Mesenchymal stem cell (in vitro differentiated cells and primary cell): ENCODE measurements around the gene RCL1.
A peak's percentile ranks its signal among the peaks of the same experiment; 100 is the strongest.

Experiments used
- DNase-seq: peaks from one replicate; pipeline ENCODE4 v3.0.0-alpha.2; 2013
- H2AFZ ChIP-seq: one replicate; pipeline ENCODE4 v1.6.1; 2013; ENCODE audit warnings: low read depth, mild to moderate bottlenecking, control low read depth, inconsistent platforms, low read length, moderate library complexity
- H2AK5ac ChIP-seq: 2 replicates; pipeline ENCODE4 v1.6.1; 2013; ENCODE audit warnings: low read length, moderate library complexity, mild to moderate bottlenecking, inconsistent platforms; ENCODE audit not compliant: severe bottlenecking
- H2BK120ac ChIP-seq: one replicate; pipeline ENCODE4 v1.6.1; 2013; ENCODE audit warnings: low read depth, mild to moderate bottlenecking, inconsistent platforms, low read length, moderate library complexity
- H2BK12ac ChIP-seq, 2 experiments: one replicate each; pipeline ENCODE4 v1.6.1; 2013; ENCODE audit warnings: inconsistent platforms in 2 of 2, low read length in 2 of 2, mild to moderate bottlenecking in 2 of 2, moderate library complexity in 2 of 2, control low read depth in 1 of 2
- H2BK15ac ChIP-seq: one replicate; pipeline ENCODE4 v1.6.1; 2013; ENCODE audit warnings: mild to moderate bottlenecking, low read depth, inconsistent platforms; ENCODE audit not compliant: poor library complexity, severe bottlenecking
- H2BK5ac ChIP-seq: 2 replicates; pipeline ENCODE4 v1.6.1; 2013; ENCODE audit warnings: low read depth, mild to moderate bottlenecking, low read length, control low read depth, inconsistent platforms; ENCODE audit not compliant: poor library complexity, severe bottlenecking
- H3K14ac ChIP-seq, 2 experiments: one replicate each; pipeline ENCODE4 v1.6.1; 2013; ENCODE audit warnings: inconsistent platforms in 2 of 2, low read length in 2 of 2, control low read depth in 1 of 2, mild to moderate bottlenecking in 1 of 2, moderate library complexity in 1 of 2
- H3K18ac ChIP-seq, 2 experiments: one replicate each; pipeline ENCODE4 v1.6.1; 2013; ENCODE audit warnings: inconsistent platforms in 2 of 2, low read length in 2 of 2, control low read depth in 1 of 2, low read depth in 1 of 2, mild to moderate bottlenecking in 1 of 2
- H3K23ac ChIP-seq, 2 experiments: one replicate each; pipeline ENCODE4 v1.6.1; 2013; ENCODE audit warnings: inconsistent platforms in 2 of 2, low read length in 2 of 2, mild to moderate bottlenecking in 2 of 2, moderate library complexity in 2 of 2, control low read depth in 1 of 2
- H3K27ac ChIP-seq: 2 replicates; pipeline ENCODE4 v1.5.1; 2013; ENCODE audit warnings: mild to moderate bottlenecking, moderate library complexity, low read length, control low read depth, inconsistent platforms; ENCODE audit not compliant: poor library complexity, severe bottlenecking
- H3K27me3 ChIP-seq, 2 experiments: 2 replicates each; pipeline versions ENCODE4 v1.6.1 to v1.7.0; 2013; ENCODE audit warnings: low read length in 2 of 2, mild to moderate bottlenecking in 2 of 2, moderate library complexity in 2 of 2, control low read depth in 1 of 2, inconsistent platforms in 1 of 2; ENCODE audit not compliant: control insufficient read depth in 1 of 2, insufficient read depth in 1 of 2
- H3K36me3 ChIP-seq, 2 experiments: 2 replicates each; pipeline versions ENCODE4 v1.6.1 to v1.7.0; 2013; ENCODE audit warnings: low read length in 2 of 2, control low read depth in 1 of 2, inconsistent platforms in 1 of 2, low read depth in 1 of 2, mild to moderate bottlenecking in 1 of 2; ENCODE audit not compliant: insufficient read depth in 2 of 2, control insufficient read depth in 1 of 2
- H3K4ac ChIP-seq, 2 experiments: one replicate each; pipeline ENCODE4 v1.6.1; 2013; ENCODE audit warnings: inconsistent platforms in 2 of 2, low read length in 2 of 2, mild to moderate bottlenecking in 2 of 2, moderate library complexity in 2 of 2, control low read depth in 1 of 2, low read depth in 1 of 2
- H3K4me1 ChIP-seq: 2 replicates; pipeline ENCODE4 v1.6.1; 2013; ENCODE audit warnings: low read depth, low read length, control low read depth; ENCODE audit not compliant: control insufficient read depth, insufficient read depth
- H3K4me2 ChIP-seq: 2 replicates; pipeline ENCODE4 v1.6.1; 2013; ENCODE audit warnings: low read length, mild to moderate bottlenecking, inconsistent platforms; ENCODE audit not compliant: poor library complexity, severe bottlenecking
- H3K4me3 ChIP-seq, 2 experiments: 2 replicates each; pipeline versions ENCODE4 v1.5.1 to v1.7.0; 2013; ENCODE audit warnings: low read length in 2 of 2, mild to moderate bottlenecking in 2 of 2, control low read depth in 1 of 2, low read depth in 1 of 2; ENCODE audit not compliant: insufficient read depth in 1 of 2
- H3K79me1 ChIP-seq: replicated peaks from 2 replicates; pipeline ENCODE4 v1.6.1; 2013; ENCODE audit warnings: mild to moderate bottlenecking, control low read depth, low read length, inconsistent platforms; ENCODE audit not compliant: poor library complexity, severe bottlenecking
- H3K9ac ChIP-seq: 2 replicates; pipeline ENCODE4 v1.7.0; 2013; ENCODE audit warnings: mild to moderate bottlenecking, low read length, moderate library complexity
- H3K9me3 ChIP-seq: 2 replicates; pipeline ENCODE4 v1.7.0; 2013; ENCODE audit warnings: mild to moderate bottlenecking, low read length; ENCODE audit not compliant: control insufficient read depth
- H4K8ac ChIP-seq: one replicate; pipeline ENCODE4 v1.6.1; 2013; ENCODE audit warnings: inconsistent platforms, mild to moderate bottlenecking, low read length, moderate library complexity
- H4K91ac ChIP-seq: one replicate; pipeline ENCODE4 v1.6.1; 2013; ENCODE audit warnings: mild to moderate bottlenecking, low read length, inconsistent platforms
- WGBS: methylation state at CpG from one replicate; pipeline ENCODE4 v1.1.7; 2013; ENCODE audit warnings: mixed read lengths; 5-methylcytosine and 5-hydroxymethylcytosine counted together

Gene RCL1

GRCh38 chr9:4803670-4804530 is 11.2 kb downstream of the RCL1 start:
- Histone ChIP-seq H3K27me3 (no peaks in the 10 kb centered on the region), H4K91ac (no peak overlapping the region), H2BK120ac (no peak overlapping the region), H3K79me1 (peaks cover 26% of the 10 kb centered on the region), H3K4ac (no peak overlapping the region), H4K8ac (no peak overlapping the region), H3K36me3 (peaks cover 0 to 10% of the 10 kb centered on the region in 2 experiments), H2BK15ac (no peak overlapping the region), H2AK5ac (no peak overlapping the region), H3K14ac (no peak overlapping the region), H3K4me2 (no peak overlapping the region), H3K27ac (no peak overlapping the region), H3K18ac (no peak overlapping the region), H3K9ac (no peak overlapping the region), H3K9me3 (peaks cover 16% of the 10 kb centered on the region), H2AFZ (no peak overlapping the region), H3K4me3 (no peak overlapping the region), H2BK12ac (no peak overlapping the region), H2BK5ac (no peak overlapping the region), H3K23ac (peak overlapping the region in 1 of 2 experiments; percentile 57), H3K4me1 (no peaks in the 10 kb centered on the region)
- whole genome bisulfite sequencing, result 92% methylated on average over 27 of the region's 27 CpGs
- no peak for DNase-seq

DNA sequence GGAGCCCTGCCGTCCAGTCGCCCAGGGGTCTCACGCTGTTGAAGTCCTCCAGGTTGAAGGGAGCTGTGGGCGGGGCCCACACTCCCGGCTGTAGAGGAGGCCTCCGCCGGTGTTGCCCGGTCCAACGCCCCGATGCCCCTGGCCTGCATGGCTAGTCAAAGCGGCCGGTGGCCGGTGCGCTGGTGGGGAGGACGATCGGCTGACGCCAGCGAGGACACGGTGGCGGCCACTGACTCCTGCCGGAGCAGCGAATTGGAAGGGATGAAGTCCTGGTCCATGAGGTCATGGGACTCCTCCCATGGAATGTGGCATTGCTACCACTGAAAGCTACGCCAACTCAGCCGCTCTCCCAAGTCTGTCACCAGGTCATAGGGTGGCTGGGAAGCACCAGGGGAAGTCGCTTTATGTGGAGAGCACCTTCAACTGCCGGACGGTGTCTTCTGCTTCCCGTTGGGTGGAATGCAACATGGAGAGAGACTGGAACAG is 11.8 kb downstream of the RCL1 start:
- WGBS, result 98% methylated on average over 28 of the region's 28 CpGs
- no peak overlapping the region for H2BK5ac ChIP-seq
- no peak for DNase-seq

GRCh38 chr9:4805191-4805918 is 12.6 kb downstream of the RCL1 start:
- Histone ChIP-seq H3K9me3 (peaks cover 16% of the 10 kb centered on the region), H2BK120ac (no peak overlapping the region), H3K23ac (no peak overlapping the region), H3K14ac (no peak overlapping the region), H4K8ac (no peak overlapping the region), H3K4me2 (no peak overlapping the region), H3K9ac (no peak overlapping the region), H2AFZ (no peak overlapping the region), H3K79me1 (peaks cover 26% of the 10 kb centered on the region), H2AK5ac (no peak overlapping the region), H3K4me3 (no peak overlapping the region), H3K27me3 (no peaks in the 10 kb centered on the region), H3K36me3 (peaks cover 0 to 10% of the 10 kb centered on the region in 2 experiments), H3K27ac (no peak overlapping the region), H3K4ac (no peak overlapping the region), H4K91ac (no peak overlapping the region), H2BK5ac (no peak overlapping the region), H2BK12ac (no peak overlapping the region), H3K18ac (no peak overlapping the region), H2BK15ac (no peak overlapping the region), H3K4me1 (no peaks in the 10 kb centered on the region)
- DNase-seq, result no peak
- 97% methylated on average over 3 of the region's 3 CpGs for WGBS

More for the DNA sequence above, 11.8 kb downstream of the RCL1 start:
- no peak overlapping the region for H3K14ac ChIP-seq
- no peaks in the 10 kb centered on the region for H3K27me3 ChIP-seq
- H3K79me1 ChIP-seq, result peaks cover 26% of the 10 kb centered on the region
- no peaks in the 10 kb centered on the region for H3K4me1 ChIP-seq
- no peak overlapping the region for H4K8ac ChIP-seq
- H2BK15ac ChIP-seq, result no peak overlapping the region
- H3K4me3 ChIP-seq, result no peak overlapping the region
- H4K91ac ChIP-seq, result no peak overlapping the region
- no peak overlapping the region for H3K4me2 ChIP-seq
- no peak overlapping the region for H3K23ac ChIP-seq
- H2AFZ ChIP-seq, result no peak overlapping the region
- no peak overlapping the region for H3K9ac ChIP-seq
- H2BK12ac ChIP-seq, result no peak overlapping the region
- peaks cover 0 to 10% of the 10 kb centered on the region in 2 experiments for H3K36me3 ChIP-seq
- no peak overlapping the region for H3K27ac ChIP-seq
- no peak overlapping the region for H3K4ac ChIP-seq
- no peak overlapping the region for H2BK120ac ChIP-seq
- H2AK5ac ChIP-seq, result no peak overlapping the region
- peak overlapping the region in 1 of 2 experiments; percentile 4 for H3K18ac ChIP-seq
- peaks cover 16% of the 10 kb centered on the region for H3K9me3 ChIP-seq

DNA sequence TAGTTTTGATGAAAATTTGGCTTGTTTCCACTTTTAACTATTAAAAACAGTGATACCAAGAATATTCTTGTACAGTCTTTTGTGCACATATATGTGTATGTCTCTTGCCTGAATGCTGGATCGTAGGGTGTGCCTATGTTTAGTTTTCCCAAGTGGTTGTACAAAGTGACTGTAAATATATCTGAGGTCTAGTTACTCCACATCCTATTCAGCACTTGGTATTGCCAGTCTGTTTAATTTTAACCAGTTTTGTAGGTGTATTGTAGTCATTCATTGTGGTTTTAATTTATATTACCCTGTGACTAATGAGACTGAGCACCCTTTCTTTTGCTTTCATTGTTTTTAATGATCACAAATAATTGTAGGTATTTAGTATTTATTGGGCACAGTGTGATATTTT is 17.8 kb downstream of the RCL1 start:
- Histone ChIP-seq H3K4me3 (no peak overlapping the region), H4K8ac (no peak overlapping the region), H3K27me3 (no peaks in the 10 kb centered on the region), H2BK120ac (no peak overlapping the region), H2BK12ac (no peak overlapping the region), H4K91ac (no peak overlapping the region), H3K14ac (no peak overlapping the region), H3K4me2 (no peak overlapping the region), H2BK5ac (no peak overlapping the region), H2AK5ac (no peak overlapping the region), H2AFZ (no peak overlapping the region), H3K18ac (no peak overlapping the region), H3K9me3 (peaks cover 18% of the 10 kb centered on the region), H3K23ac (no peak overlapping the region), H3K27ac (no peak overlapping the region), H3K4ac (no peak overlapping the region), H2BK15ac (no peak overlapping the region), H3K4me1 (no peaks in the 10 kb centered on the region), H3K36me3 (no peaks in the 10 kb centered on the region), H3K9ac (no peak overlapping the region), H3K79me1 (peaks cover 15% of the 10 kb centered on the region)
- 100% methylated on average over 1 of the region's 1 CpG for WGBS
- no peak for DNase-seq
